GM23248 (cell line): ENCODE data around the gene RALY. TPM values are rescaled to one million over a fixed set of nuclear protein-coding genes. Genes with fewer than 3 reads are reported as not detected.

Source experiments
- DNase-seq: peaks from one replicate; pipeline ENCODE4 v3.0.0-alpha.2; 2015
- H2AFZ ChIP-seq: fragments of 200-600 bp; sonication (generic); 2 replicates; pipeline ENCODE4 v1.6.1; 2016; ENCODE audit warnings: antibody characterized with exemption
- H3F3A ChIP-seq: fragments of 200-600 bp; sonication (generic); 2 replicates; pipeline ENCODE4 v1.6.1; 2016; ENCODE audit warnings: mild to moderate bottlenecking, antibody characterized with exemption, mixed run types; ENCODE audit not compliant: insufficient read depth
- H3K27ac ChIP-seq: fragments of 200-600 bp; sonication (generic); 2 replicates; pipeline ENCODE4 v1.5.1; 2016; ENCODE audit warnings: mild to moderate bottlenecking
- H3K27me3 ChIP-seq: fragments of 200-600 bp; sonication (generic); replicated peaks from 2 replicates; pipeline ENCODE4 v1.6.1; 2016; ENCODE audit warnings: mild to moderate bottlenecking; ENCODE audit not compliant: insufficient read depth
- H3K36me3 ChIP-seq: fragments of 200-600 bp; sonication (generic); 2 replicates; pipeline ENCODE4 v1.6.1; 2016; ENCODE audit warnings: low read depth, mild to moderate bottlenecking
- H3K4me1 ChIP-seq: fragments of 200-600 bp; sonication (generic); 2 replicates; pipeline ENCODE4 v1.6.1; 2016; ENCODE audit warnings: mild to moderate bottlenecking; ENCODE audit not compliant: insufficient read depth
- H3K4me2 ChIP-seq: fragments of 200-600 bp; sonication (generic); one replicate; pipeline ENCODE4 v1.6.1; 2016; ENCODE audit warnings: mild to moderate bottlenecking; ENCODE audit not compliant: unreplicated experiment
- H3K4me3 ChIP-seq: fragments of 200-600 bp; sonication (generic); 2 replicates; pipeline ENCODE4 v1.5.1; 2016; ENCODE audit warnings: mild to moderate bottlenecking
- H3K79me2 ChIP-seq: fragments of 200-600 bp; sonication (generic); 2 replicates; pipeline ENCODE4 v1.6.1; 2016; ENCODE audit warnings: mild to moderate bottlenecking; ENCODE audit not compliant: insufficient read depth
- H3K9ac ChIP-seq: fragments of 200-600 bp; sonication (generic); 2 replicates; pipeline ENCODE4 v1.6.1; 2016; ENCODE audit warnings: mild to moderate bottlenecking
- H3K9me2 ChIP-seq: fragments of 200-600 bp; sonication (generic); 2 replicates; pipeline ENCODE4 v1.6.1; 2016; ENCODE audit warnings: mixed run types, mild to moderate bottlenecking, moderate library complexity; ENCODE audit not compliant: insufficient read depth
- H3K9me3 ChIP-seq: fragments of 200-600 bp; sonication (generic); one replicate; pipeline ENCODE4 v1.6.1; 2017; ENCODE audit warnings: low read depth
- H4K20me1 ChIP-seq: fragments of 200-600 bp; sonication (generic); 2 replicates; pipeline ENCODE4 v1.6.0; 2016; ENCODE audit not compliant: insufficient read depth
- EZH2 ChIP-seq: fragments of 200-600 bp; sonication (generic); IDR thresholded peaks from 2 replicates; pipeline ENCODE4 v1.6.1; 2018; ENCODE audit warnings: antibody characterized with exemption, mild to moderate bottlenecking; ENCODE audit not compliant: insufficient read depth, poor library complexity, severe bottlenecking
- EZH2phosphoT487 ChIP-seq: fragments of 200-600 bp; sonication (generic); IDR thresholded peaks from 2 replicates; pipeline ENCODE4 v1.6.1; 2018; ENCODE audit warnings: antibody characterized with exemption, moderate library complexity, mild to moderate bottlenecking, low read depth; ENCODE audit not compliant: insufficient read depth
- WGBS, 2 experiments: methylation state at CpG; one replicate each; pipeline ENCODE4 v1.1.6; 2015 to 2017; ENCODE audit warnings: low lambda C conversion rate in 2 of 2, low coverage in 1 of 2; ENCODE audit errors: missing lambda C conversion rate in 2 of 2; 5-methylcytosine and 5-hydroxymethylcytosine counted together
- in situ Hi-C: fragments of 300-500 bp; cut with MboI; formaldehyde crosslinking; loops from 2 replicates; pipeline ENCODE4 v1.15.0; 2020
- polyA plus RNA-seq: library from polyadenylated mRNA; unstranded; fragments of >200 nt; fragmentation: Nextera tagmentation; extraction: Ambion mirVana; gene quantifications from 2 replicates; pipeline ENCODE4 v1.2.1, GENCODE V29; 2016
- total RNA-seq: library from RNA; depleted of rRNA; stranded (reverse); fragments of >200 nt; shearing (Covaris generic); gene quantifications from 2 replicates; pipeline ENCODE4 v1.2.3, GENCODE V29; 2014

RALY gene
- total and polyA plus RNA-seq, 2 experiments from 2014 or later = 66.3 to 107 TPM

DNA sequence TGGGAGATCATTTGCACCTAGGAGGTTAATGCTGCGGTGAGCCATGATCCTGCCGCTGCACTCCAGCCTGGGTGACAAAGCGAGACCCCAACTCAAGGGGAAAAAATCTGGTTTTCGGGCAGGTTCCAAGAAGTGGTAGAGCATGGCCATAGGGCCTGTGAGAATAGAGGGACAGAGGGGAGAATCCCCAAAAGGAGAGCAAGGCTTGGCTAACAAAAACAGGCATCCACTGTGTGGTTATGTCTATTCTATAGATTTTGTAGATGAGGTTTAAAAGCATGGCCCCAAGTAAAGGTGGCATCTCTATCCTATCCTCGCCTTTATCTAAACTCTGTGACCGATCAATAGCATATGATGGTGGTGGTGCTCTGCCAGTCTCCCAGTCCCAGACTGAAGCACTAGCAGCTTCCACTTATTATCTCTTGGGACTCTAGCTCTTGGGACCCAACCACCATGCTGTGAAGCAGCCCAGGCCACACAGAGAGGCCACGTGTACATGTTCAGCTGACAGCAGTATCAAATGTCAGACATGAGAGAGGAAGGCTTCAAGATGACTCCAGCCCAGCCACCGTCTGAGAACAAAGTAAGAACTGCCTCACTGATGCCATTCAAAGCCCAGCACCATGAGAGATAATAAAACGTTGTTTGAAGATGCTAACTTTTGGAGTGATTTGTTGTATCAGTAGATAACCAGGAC is 90.7 kb downstream of the RALY start:
- DNase-seq = no peak
- Histone ChIP-seq H3K4me2 (no peak overlapping the region), H4K20me1 (peaks cover 5% of the 10 kb centered on the region; the same call in 1 of the 2 replicates), H3K27me3 (no peaks in the 10 kb centered on the region), H2AFZ (no peak overlapping the region), H3K9me2 (no peaks in the 10 kb centered on the region), H3K4me1 (peaks cover 13% of the 10 kb centered on the region), H3K27ac (peak overlapping the region; percentile 72), H3K36me3 (peaks cover 15% of the 10 kb centered on the region), H3K9me3 (no peaks in the 10 kb centered on the region), H3K4me3 (no peak overlapping the region), H3K9ac (no peak overlapping the region), H3K79me2 (peaks cover 32% of the 10 kb centered on the region), H3F3A (peaks cover 68% of the 10 kb centered on the region)
- TF ChIP-seq EZH2phosphoT487 = no peak
- no peak for TF ChIP-seq EZH2
- 86 to 88% methylated on average over 9 of the region's 9 CpGs for WGBS, 2 experiments
- in situ Hi-C loops = no loop called here

GRCh38 chr20:34085544-34086040 is 91.9 kb downstream of the RALY start:
- Histone ChIP-seq H3K9me3 (no peaks in the 10 kb centered on the region), H3K4me3 (no peak overlapping the region), H3K9me2 (no peaks in the 10 kb centered on the region), H3K9ac (no peak overlapping the region), H4K20me1 (peaks cover 5% of the 10 kb centered on the region; the same call in 1 of the 2 replicates), H3K27ac (no peak overlapping the region), H3K79me2 (peaks cover 42% of the 10 kb centered on the region), H2AFZ (no peak overlapping the region), H3K4me2 (no peak overlapping the region), H3K36me3 (peaks cover 27% of the 10 kb centered on the region), H3K27me3 (no peaks in the 10 kb centered on the region), H3F3A (peaks cover 80% of the 10 kb centered on the region), H3K4me1 (peaks cover 13% of the 10 kb centered on the region)
- DNase-seq = no peak
- TF ChIP-seq EZH2 (no peak), EZH2phosphoT487 (no peak)
- in situ Hi-C loops = no loop called here
- 80 to 81% methylated on average over 5 of the region's 5 CpGs for WGBS, 2 experiments

GRCh38 chr20:34088305-34089174 is 94.8 kb downstream of the RALY start:
- Histone ChIP-seq H3K9ac (no peak overlapping the region), H2AFZ (no peak overlapping the region), H4K20me1 (no peaks in the 10 kb centered on the region), H3K4me1 (peaks cover 5% of the 10 kb centered on the region; the same call in 1 of the 2 replicates), H3K27ac (no peak overlapping the region), H3K79me2 (peaks cover 69% of the 10 kb centered on the region), H3K9me2 (no peaks in the 10 kb centered on the region), H3K4me3 (no peak overlapping the region), H3K27me3 (no peaks in the 10 kb centered on the region), H3K36me3 (peaks cover 54% of the 10 kb centered on the region), H3K4me2 (no peak overlapping the region), H3K9me3 (no peaks in the 10 kb centered on the region), H3F3A (peaks cover 92% of the 10 kb centered on the region)
- no peak for DNase-seq
- WGBS, 2 experiments = 77 to 82% methylated on average over 15 of the region's 15 CpGs
- no peak for TF ChIP-seq EZH2phosphoT487
- TF ChIP-seq EZH2 = no peak
- in situ Hi-C loops = no loop called here

- no peak for DNase-seq
- in situ Hi-C loops = no loop called here
- Histone ChIP-seq H3F3A (peaks cover 92% of the 10 kb centered on the region), H3K9me3 (no peaks in the 10 kb centered on the region), H3K27me3 (no peaks in the 10 kb centered on the region), H3K27ac (no peak overlapping the region), H3K9me2 (no peaks in the 10 kb centered on the region), H4K20me1 (no peaks in the 10 kb centered on the region), H3K79me2 (peaks cover 75% of the 10 kb centered on the region), H3K4me3 (no peak overlapping the region), H3K36me3 (peaks cover 60% of the 10 kb centered on the region), H3K4me2 (no peak overlapping the region), H3K4me1 (no peaks in the 10 kb centered on the region), H2AFZ (no peak overlapping the region), H3K9ac (no peak overlapping the region)
- 98 to 99% methylated on average over 5 of the region's 5 CpGs for WGBS, 2 experiments
- no peak for TF ChIP-seq EZH2phosphoT487
- no peak for TF ChIP-seq EZH2
Measured at GRCh38 chr20:34089175-34089479, 95.4 kb downstream of the RALY start.
